Esophagus muscularis mucosa (tissue), 4 donors: ENCODE results near the gene GDAP2. TPM values are rescaled to one million over a fixed set of nuclear protein-coding genes. Genes with fewer than 3 reads are reported as not detected.
A peak's percentile ranks its signal among the peaks of the same experiment; 100 is the strongest.

Source experiments
- DNase-seq: peaks from one replicate; pipeline ENCODE4 v3.0.0-alpha.2; 2017; ENCODE audit errors: extremely low spot score
- H3K27ac ChIP-seq, 4 donors: fragments of 200-600 bp; sonication (generic); replicated peaks in 1 of 4; 1 replicate in 3 of 4; 2 replicates in 1 of 4; pipeline ENCODE4 v1.5.1; 2016 to 2019; ENCODE audit warnings: mild to moderate bottlenecking in 1 of 4
- H3K27me3 ChIP-seq, 4 donors: fragments of 200-600 bp; sonication (generic); one replicate each; pipeline versions ENCODE4 v1.5.1 to v1.6.0; 2016 to 2019
- H3K36me3 ChIP-seq, 4 donors: fragments of 200-600 bp; sonication (generic); one replicate each; pipeline ENCODE4 v1.5.1; 2016 to 2019
- H3K4me1 ChIP-seq, 4 donors: fragments of 200-600 bp; sonication (generic); one replicate each; pipeline ENCODE4 v1.5.1; 2016 to 2019
- H3K4me3 ChIP-seq, 4 donors: fragments of 200-600 bp; sonication (generic); 1 replicate in 2 of 4; 2 replicates in 2 of 4; pipeline ENCODE4 v1.5.1; 2016 to 2019; ENCODE audit warnings: mild to moderate bottlenecking in 4 of 4, moderate library complexity in 1 of 4
- H3K9me3 ChIP-seq, 4 donors: fragments of 200-600 bp; sonication (generic); 1 replicate in 3 of 4; 2 replicates in 1 of 4; pipeline ENCODE4 v1.5.1; 2016 to 2019
- EP300 ChIP-seq: sonication (generic); formaldehyde crosslinking; IDR thresholded peaks from one replicate; pipeline ENCODE4 v1.6.1; 2017; ENCODE audit warnings: antibody characterized with exemption
- POLR2A ChIP-seq: fragments of 450-650 bp; IDR thresholded peaks from one replicate; pipeline ENCODE4 v1.6.1; 2017; ENCODE audit warnings: antibody characterized with exemption, moderate library complexity, mild to moderate bottlenecking, low read depth
- POLR2AphosphoS5 ChIP-seq, 2 donors: sonication (generic); formaldehyde crosslinking; IDR thresholded peaks; one replicate each; pipeline ENCODE4 v1.6.1; 2017; ENCODE audit warnings: antibody characterized with exemption in 2 of 2
- WGBS: methylation state at CpG from one replicate; pipeline ENCODE4 v1.1.5; 2018; 5-methylcytosine and 5-hydroxymethylcytosine counted together
- intact Hi-C: fragments of 100-400 bp; cut with DNase I; formaldehyde crosslinking; loops from one replicate; pipeline ENCODE4 v1.15.1; 2023
- total RNA-seq, 4 donors: library from RNA; depleted of rRNA; stranded (reverse); fragments of >200 nt; gene quantifications; one replicate each; pipeline versions ENCODE4 v1.1.0 to v1.2.1, GENCODE V29; 2016
- TF ChIP-seq, protein P1 (sequence below), 3 experiments: fragments of 200-600 bp in 2 of 3; fragments of 450-650 bp in 1 of 3; sonication (generic) in 2 of 3; IDR thresholded peaks; one replicate each; pipeline ENCODE4 v1.5.1; 2017 to 2019; ENCODE audit warnings: antibody characterized with exemption in 3 of 3, mild to moderate bottlenecking in 2 of 3, moderate library complexity in 1 of 3

The GDAP2 gene
- total RNA-seq, 4 donors from 2014 or later = 25.3 to 30.0 (median 26.8) TPM

DNA sequence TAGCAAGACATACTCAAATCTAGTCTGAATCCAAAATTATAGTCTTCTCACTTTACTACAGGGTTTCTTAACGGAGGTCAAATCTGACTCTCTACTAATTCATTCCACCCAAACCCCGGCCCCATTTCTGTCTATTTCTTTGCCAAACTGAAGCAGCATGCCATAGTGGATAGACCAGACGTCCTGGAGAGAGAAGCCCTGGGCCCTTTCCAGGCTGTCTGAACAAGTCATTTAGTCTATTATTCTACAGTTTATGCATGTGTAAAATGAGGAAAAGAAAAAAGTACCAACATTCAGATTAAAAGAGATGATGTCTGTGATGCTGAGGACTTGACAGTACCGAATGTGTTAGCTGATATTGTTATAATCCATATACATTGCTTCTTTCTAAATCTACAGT is 95.0 kb downstream of the GDAP2 start:
- intact Hi-C loops = no loop called here
- WGBS = 80% methylated on average over 4 of the region's 4 CpGs

DNA sequence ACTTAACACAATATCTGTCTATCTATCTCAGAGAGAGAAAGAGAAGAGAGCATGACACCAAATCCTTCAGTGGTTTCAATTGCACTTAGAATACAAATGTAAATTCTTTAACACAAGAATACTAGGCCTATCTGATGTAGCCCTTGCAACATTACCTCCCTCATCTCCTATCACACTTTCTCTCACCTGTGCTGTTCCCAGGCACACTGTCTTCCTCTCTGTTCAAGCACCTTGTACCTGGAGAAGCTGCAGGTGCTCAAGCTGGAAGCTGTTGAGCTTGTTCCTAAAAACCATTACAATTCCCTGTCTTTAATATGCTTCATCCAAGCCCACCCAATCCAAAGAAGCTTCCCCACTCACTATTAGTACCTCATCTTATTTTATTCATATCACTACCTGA is 97.0 kb downstream of the GDAP2 start:
- no peak overlapping the region for H3K27ac ChIP-seq
- no peak for DNase-seq
- peaks cover 7 to 14% (median 13%) of the 10 kb centered on the region in 4 donors for H3K4me1 ChIP-seq
- TF ChIP-seq EP300 = no peak
- TF ChIP-seq POLR2AphosphoS5 (IDR thresholded peaks at IDR 0.05) = no peak
- no peak for TF ChIP-seq POLR2A
- TF ChIP-seq, protein P1, sequence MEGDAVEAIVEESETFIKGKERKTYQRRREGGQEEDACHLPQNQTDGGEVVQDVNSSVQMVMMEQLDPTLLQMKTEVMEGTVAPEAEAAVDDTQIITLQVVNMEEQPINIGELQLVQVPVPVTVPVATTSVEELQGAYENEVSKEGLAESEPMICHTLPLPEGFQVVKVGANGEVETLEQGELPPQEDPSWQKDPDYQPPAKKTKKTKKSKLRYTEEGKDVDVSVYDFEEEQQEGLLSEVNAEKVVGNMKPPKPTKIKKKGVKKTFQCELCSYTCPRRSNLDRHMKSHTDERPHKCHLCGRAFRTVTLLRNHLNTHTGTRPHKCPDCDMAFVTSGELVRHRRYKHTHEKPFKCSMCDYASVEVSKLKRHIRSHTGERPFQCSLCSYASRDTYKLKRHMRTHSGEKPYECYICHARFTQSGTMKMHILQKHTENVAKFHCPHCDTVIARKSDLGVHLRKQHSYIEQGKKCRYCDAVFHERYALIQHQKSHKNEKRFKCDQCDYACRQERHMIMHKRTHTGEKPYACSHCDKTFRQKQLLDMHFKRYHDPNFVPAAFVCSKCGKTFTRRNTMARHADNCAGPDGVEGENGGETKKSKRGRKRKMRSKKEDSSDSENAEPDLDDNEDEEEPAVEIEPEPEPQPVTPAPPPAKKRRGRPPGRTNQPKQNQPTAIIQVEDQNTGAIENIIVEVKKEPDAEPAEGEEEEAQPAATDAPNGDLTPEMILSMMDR (IDR thresholded peaks at IDR 0.05) = no peak
- no peaks in the 10 kb centered on the region for H3K9me3 ChIP-seq
- no peak overlapping the region for H3K4me3 ChIP-seq
- H3K36me3 ChIP-seq = peaks cover 0 to 3% (median 0%) of the 10 kb centered on the region in 4 donors
- H3K27me3 ChIP-seq = no peaks in the 10 kb centered on the region
- intact Hi-C loops = no loop called here

More for the DNA sequence above, 95.0 kb downstream of the GDAP2 start:
- Histone ChIP-seq H3K27me3 (no peaks in the 10 kb centered on the region), H3K27ac (no peak overlapping the region), H3K4me1 (no peaks in the 10 kb centered on the region), H3K36me3 (peaks cover 0 to 8% (median 0%) of the 10 kb centered on the region in 4 donors), H3K9me3 (no peaks in the 10 kb centered on the region), H3K4me3 (no peak overlapping the region)
- no peak for DNase-seq
- TF ChIP-seq POLR2AphosphoS5 (IDR thresholded peaks at IDR 0.05) = no peak
- TF ChIP-seq, protein P1 (IDR thresholded peaks at IDR 0.05) = no peak
- TF ChIP-seq POLR2A = no peak
- no peak for TF ChIP-seq EP300

DNA sequence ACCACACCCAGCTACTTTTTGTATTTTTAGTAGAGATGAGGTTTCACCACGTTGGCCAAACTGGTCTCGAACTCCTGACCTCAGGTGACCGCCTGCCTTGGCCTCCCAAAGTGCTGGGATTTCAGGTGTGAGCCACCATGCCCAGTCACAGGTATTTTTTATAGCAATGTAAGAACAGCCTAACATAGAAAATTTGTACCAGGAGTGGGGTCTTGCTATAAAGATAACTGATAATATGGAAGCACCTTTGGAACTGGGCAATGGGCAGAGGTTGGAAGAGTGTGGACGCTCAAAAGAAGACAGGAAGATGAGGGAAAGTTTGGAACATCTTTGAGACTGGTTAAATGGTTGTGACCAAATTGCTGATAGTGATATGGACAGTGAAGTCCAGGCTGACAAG is 99.2 kb downstream of the GDAP2 start:
- no peak for TF ChIP-seq POLR2A
- no peak for TF ChIP-seq POLR2AphosphoS5 (IDR thresholded peaks at IDR 0.05)
- TF ChIP-seq, protein P1 (IDR thresholded peaks at IDR 0.05) = no peak
- no peak for TF ChIP-seq EP300
- H3K9me3 ChIP-seq = no peaks in the 10 kb centered on the region
- no peak overlapping the region for H3K27ac ChIP-seq
- intact Hi-C loops = no loop called here
- no peak overlapping the region for H3K4me3 ChIP-seq
- peaks cover 13 to 37% (median 35%) of the 10 kb centered on the region in 4 donors for H3K4me1 ChIP-seq
- H3K36me3 ChIP-seq = no peaks in the 10 kb centered on the region
- WGBS = 97% methylated on average over 4 of the region's 4 CpGs
- DNase-seq = no peak
- H3K27me3 ChIP-seq = no peaks in the 10 kb centered on the region

DNA sequence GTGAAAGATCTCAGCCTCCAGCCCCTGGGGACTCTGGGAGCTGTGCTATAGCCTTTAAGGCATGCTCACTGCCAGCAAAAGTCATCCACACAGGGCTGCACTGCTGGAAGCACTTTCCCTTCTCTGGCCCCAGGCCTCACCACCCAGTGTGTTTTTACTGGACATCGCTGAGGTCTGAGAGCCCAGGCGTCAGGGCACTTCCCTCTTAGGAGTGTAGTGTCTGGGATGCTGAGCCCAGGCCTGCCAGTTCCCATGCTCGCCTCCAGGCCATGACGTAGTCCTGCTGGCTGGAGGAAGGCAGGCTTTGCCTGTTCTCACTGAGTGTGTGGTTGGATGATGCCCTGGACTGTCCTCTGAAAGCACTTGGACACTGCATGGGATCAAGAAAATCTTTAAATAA is 101.2 kb downstream of the GDAP2 start:
- H3K9me3 ChIP-seq = no peaks in the 10 kb centered on the region
- H3K36me3 ChIP-seq = no peaks in the 10 kb centered on the region
- H3K27me3 ChIP-seq = no peaks in the 10 kb centered on the region
- H3K4me1 ChIP-seq = peaks cover 23 to 54% (median 51%) of the 10 kb centered on the region in 4 donors
- H3K4me3 ChIP-seq = no peak overlapping the region
- peak overlapping the region; percentile 41 to 73 (median 58) for H3K27ac ChIP-seq
- intact Hi-C loops = no loop called here
- 39% methylated on average over 4 of the region's 4 CpGs for WGBS
- no peak for DNase-seq
- TF ChIP-seq, protein P1 (IDR thresholded peaks at IDR 0.05) = peak in 1 of 3 experiments; percentile 11
- TF ChIP-seq POLR2AphosphoS5 (IDR thresholded peaks at IDR 0.05) (peak; percentile 29 to 66), POLR2A (no peak)

DNA sequence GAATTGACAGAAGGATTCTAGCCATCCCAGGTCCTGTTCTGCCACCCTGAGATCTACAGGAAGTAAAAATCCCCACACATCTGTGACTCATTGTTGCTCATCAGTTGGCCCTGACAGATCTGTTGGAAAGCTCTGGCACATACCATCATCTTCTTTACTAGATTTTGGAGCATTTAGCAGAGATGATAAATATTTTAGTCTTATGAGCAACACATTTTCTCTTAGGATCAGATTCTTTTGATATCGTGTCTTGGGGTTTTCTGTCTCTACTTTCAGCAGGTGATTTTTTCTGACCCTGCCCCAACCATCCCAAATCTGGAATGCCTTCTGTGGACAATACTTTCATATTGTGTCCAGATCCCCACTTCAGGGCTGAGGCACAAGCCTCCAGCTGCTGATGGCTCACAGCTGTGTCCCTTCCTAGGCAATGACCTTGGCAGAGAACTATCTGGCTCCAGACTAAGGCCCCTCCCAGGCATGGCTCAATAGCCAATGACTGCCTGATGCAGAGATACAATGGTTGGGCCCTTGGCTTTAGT is 102.8 kb downstream of the GDAP2 start:
- no peak overlapping the region for H3K4me3 ChIP-seq
- WGBS = 39% methylated on average over 1 of the region's 1 CpG
- H3K9me3 ChIP-seq = no peaks in the 10 kb centered on the region
- H3K27ac ChIP-seq = peak overlapping the region; percentile 48 to 73 (median 72)
- no peak for TF ChIP-seq EP300
- TF ChIP-seq POLR2A = no peak
- TF ChIP-seq, protein P1 (IDR thresholded peaks at IDR 0.05) = no peak
- TF ChIP-seq POLR2AphosphoS5 (IDR thresholded peaks at IDR 0.05) = peak in 1 of 2 donors; percentile 34
- no peak for DNase-seq
- H3K36me3 ChIP-seq = no peaks in the 10 kb centered on the region
- intact Hi-C loops = no loop called here
- H3K27me3 ChIP-seq = no peaks in the 10 kb centered on the region
- peaks cover 33 to 70% (median 66%) of the 10 kb centered on the region in 4 donors for H3K4me1 ChIP-seq
